Panc1 (cell line): ENCODE results near the gene STRADA. TPM values are rescaled to one million over a fixed set of nuclear protein-coding genes. Genes with fewer than 3 reads are reported as not detected.

Source experiments
- ATAC-seq: fragments of 200-7000 bp; cut with Tn5 transposase; 2 replicates; pipeline ENCODE4 v1.9.1; 2020; ENCODE audit warnings: mild to moderate bottlenecking, moderate library complexity
- BruUV-seq: library from RNA; stranded (reverse); fragments of 400-500 nt; replicated peaks from 2 replicates; lab custom pipeline; 2021; lab: Mats Ljungman, UMichigan
- CTCF ChIA-PET: fragments of 300-600 bp; sonication (Branson Sonifier 250); formaldehyde crosslinking; loops from one replicate; lab custom pipeline; 2022; ENCODE audit warnings: antibody characterized with exemption; lab: Charles Lee
- POLR2A ChIA-PET: fragments of 300-600 bp; sonication (Branson Sonifier 250); formaldehyde crosslinking; loops from one replicate; lab custom pipeline; 2022; ENCODE audit warnings: antibody characterized with exemption; lab: Charles Lee
- DNase-seq: peaks from one replicate; pipeline ENCODE4 v3.0.0-alpha.2; 2010; ENCODE audit warnings: low read depth, low spot score
- H3K27ac ChIP-seq: 2 replicates; pipeline ENCODE4 v1.5.1; 2011; ENCODE audit warnings: mild to moderate bottlenecking, low read length, inconsistent platforms
- H3K27me3 ChIP-seq: fragments of 200-500 bp; sonication (Bioruptor generic); 2 replicates; pipeline ENCODE4 v1.6.0; 2014; ENCODE audit warnings: low read length, inconsistent platforms; ENCODE audit not compliant: control insufficient read depth, insufficient read depth
- H3K36me3 ChIP-seq: fragments of 200-500 bp; sonication (Bioruptor generic); 2 replicates; pipeline ENCODE4 v1.5.1; 2014; ENCODE audit warnings: inconsistent platforms, mild to moderate bottlenecking, low read length, moderate library complexity; ENCODE audit not compliant: control insufficient read depth, insufficient read depth
- H3K4me1 ChIP-seq: 2 replicates; pipeline ENCODE4 v1.5.1; 2011; ENCODE audit warnings: inconsistent platforms, mild to moderate bottlenecking, low read length, moderate library complexity; ENCODE audit not compliant: control insufficient read depth, insufficient read depth
- H3K4me3 ChIP-seq, 2 experiments: 2 replicates each; pipeline ENCODE4 v1.5.1; 2011 to 2012; ENCODE audit warnings: low read depth in 2 of 2, low read length in 2 of 2, mild to moderate bottlenecking in 2 of 2, inconsistent platforms in 1 of 2, moderate library complexity in 1 of 2
- H3K9me3 ChIP-seq: fragments of 200-500 bp; sonication (Bioruptor generic); 2 replicates; pipeline ENCODE4 v1.5.1; 2014; ENCODE audit warnings: low read depth, mild to moderate bottlenecking, inconsistent platforms, low read length, moderate library complexity; ENCODE audit not compliant: control insufficient read depth, insufficient read depth
- CTCF ChIP-seq: fragments of 450-650 bp; IDR thresholded peaks from 2 replicates; pipeline ENCODE4 v1.5.1; 2017; ENCODE audit warnings: mild to moderate bottlenecking
- POLR2AphosphoS5 ChIP-seq: IDR thresholded peaks from 2 replicates; pipeline ENCODE4 v1.6.1; 2012; ENCODE audit warnings: mild to moderate bottlenecking, low read depth, low read length, moderate library complexity
- REST ChIP-seq, 2 experiments: IDR thresholded peaks; 2 replicates each; pipeline ENCODE4 v1.6.1; 2011 to 2012; ENCODE audit warnings: low read depth in 2 of 2, control low read depth in 1 of 2, low read length in 1 of 2, mild to moderate bottlenecking in 1 of 2, moderate library complexity in 1 of 2; ENCODE audit not compliant: insufficient read depth in 1 of 2
- SIN3A ChIP-seq: IDR thresholded peaks from 2 replicates; pipeline ENCODE4 v1.6.1; 2012; ENCODE audit warnings: low read depth, mild to moderate bottlenecking, low read length, moderate library complexity, borderline replicate concordance; ENCODE audit not compliant: insufficient read depth
- TCF7L2 ChIP-seq: IDR thresholded peaks from 2 replicates; pipeline ENCODE4 v1.6.1; 2011; ENCODE audit warnings: mild to moderate bottlenecking, low read depth, low read length, inconsistent platforms
- in situ Hi-C: cut with HindIII; loops from 2 replicates; pipeline ENCODE4 v1.10.0; 2016; ENCODE audit warnings: low sequenced_read_pairs, low pct_unique_long_range_greater_than_20kb
- intact Hi-C: fragments of 100-400 bp; cut with micrococcal nuclease; formaldehyde crosslinking; loops from one replicate; pipeline ENCODE4 v1.10.0; 2022; ENCODE audit not compliant: unreplicated experiment
- total RNA-seq: library from RNA; stranded (reverse); gene quantifications from one replicate; pipeline ENCODE4 v1.2.1, GENCODE V29; 2021; ENCODE audit not compliant: unreplicated experiment

STRADA gene
- total RNA-seq, 1 experiment from 2014 or later, result 26.0 TPM

GRCh38 chr17:63705657-63706056 is 35.9 kb downstream of the STRADA start:
- ChIA-PET CTCF (no interaction called here), POLR2A (no interaction called here)
- ATAC-seq (no peak), DNase-seq (no peak)
- TF ChIP-seq SIN3A (no peak), CTCF (no peak), REST (IDR thresholded peaks at IDR 0.05; ENCODE audit: insufficient read depth in 1 of 2, low read depth in 2 of 2, low read length in 1 of 2) (no peak), TCF7L2 (no peak), POLR2AphosphoS5 (no peak)
- Histone ChIP-seq H3K27ac (no peak overlapping the region), H3K36me3 (no peaks in the 10 kb centered on the region; the same call in 1 of the 2 replicates), H3K4me3 (no peak overlapping the region), H3K27me3 (no peaks in the 10 kb centered on the region), H3K9me3 (no peaks in the 10 kb centered on the region), H3K4me1 (no peaks in the 10 kb centered on the region; the same call in 1 of the 2 replicates)
- in situ Hi-C loops, result no loop called here
- BruUV-seq, result no TSS peak
- intact Hi-C loops, result no loop called here

GRCh38 chr17:63704836-63705235 is 36.8 kb downstream of the STRADA start:
- DNase-seq, result no peak
- H3K4me3 ChIP-seq, result no peak overlapping the region
- TF ChIP-seq SIN3A (no peak), POLR2AphosphoS5 (no peak), REST (IDR thresholded peaks at IDR 0.05; ENCODE audit: insufficient read depth in 1 of 2, low read depth in 2 of 2, low read length in 1 of 2) (no peak), CTCF (no peak), TCF7L2 (no peak)
- H3K36me3 ChIP-seq, result no peaks in the 10 kb centered on the region
- in situ Hi-C loops, result no loop called here
- H3K27me3 ChIP-seq, result no peaks in the 10 kb centered on the region
- POLR2A ChIA-PET, result no interaction called here
- H3K4me1 ChIP-seq, result no peaks in the 10 kb centered on the region; the same call in 1 of the 2 replicates
- H3K27ac ChIP-seq, result no peak overlapping the region
- ATAC-seq, result no peak
- CTCF ChIA-PET, result no interaction called here
- BruUV-seq, result no TSS peak
- intact Hi-C loops, result no loop called here
- no peaks in the 10 kb centered on the region for H3K9me3 ChIP-seq
